GM18858 (cell line): ENCODE measurements around the gene ZNF628.
"Not testable (repeated sequence)": the region's sequence is repeated elsewhere in the genome, so short reads cannot be mapped to it uniquely, and the experiment has no call there.

Source experiments
- ATAC-seq: cut with Tn5 transposase; IDR thresholded peaks from one replicate; pipeline ENCODE4 v1.9.1; 2021; ENCODE audit not compliant: unreplicated experiment

The ZNF628 gene

GRCh38 chr19:55495646-55496349 lies 19.4 kb downstream of the ZNF628 start:
- no peak for ATAC-seq

- not testable (repeated sequence) for ATAC-seq
Observed at GRCh38 chr19:55496820-55497219, 20.4 kb downstream of the ZNF628 start.

GRCh38 chr19:55497763-55498162 lies 21.3 kb downstream of the ZNF628 start:
- no peak for ATAC-seq

- no peak for ATAC-seq
Observed at GRCh38 chr19:55498246-55498840, 21.9 kb downstream of the ZNF628 start.

GRCh38 chr19:55500368-55500952 lies 24.0 kb downstream of the ZNF628 start:
- no peak for ATAC-seq

GRCh38 chr19:55502197-55502952 lies 26.0 kb downstream of the ZNF628 start:
- no peak for ATAC-seq

- ATAC-seq = no peak
Observed at GRCh38 chr19:55503157-55503501, 26.7 kb downstream of the ZNF628 start.

- peak; percentile 83 for ATAC-seq
Observed at GRCh38 chr19:55503502-55504251, 27.3 kb downstream of the ZNF628 start.

- no peak for ATAC-seq
Observed at GRCh38 chr19:55504252-55504603, 27.8 kb downstream of the ZNF628 start.

GRCh38 chr19:55504981-55505380 lies 28.6 kb downstream of the ZNF628 start:
- ATAC-seq = no peak

- ATAC-seq = no peak
Observed at GRCh38 chr19:55508120-55508519, 31.7 kb downstream of the ZNF628 start.

- peak; percentile 86 for ATAC-seq
Observed at GRCh38 chr19:55516878-55517620, 40.6 kb downstream of the ZNF628 start.

- no peak for ATAC-seq
Observed at GRCh38 chr19:55519451-55520311, 43.3 kb downstream of the ZNF628 start.

GRCh38 chr19:55520691-55521292 lies 44.4 kb downstream of the ZNF628 start:
- no peak for ATAC-seq

GRCh38 chr19:55525289-55526101 lies 49.1 kb downstream of the ZNF628 start:
- no peak for ATAC-seq

GRCh38 chr19:55526216-55527196 lies 50.1 kb downstream of the ZNF628 start:
- no peak for ATAC-seq
